ENCODE measurements around the gene CDT1.

- TF ChIP-seq ZNF274 (IDR thresholded peaks at IDR 0.05; ENCODE audit: low read depth, low read length): no peak
- TF ChIP-seq YY1 (IDR thresholded peaks at IDR 0.05; ENCODE audit: insufficient read depth, insufficient read length): no peak
Measured at GRCh38 chr16:88773812-88774291, 29.7 kb upstream of the CDT1 start.

All from NT2/D1 (cell line).